K562 (cell line): ENCODE data around the gene ATG4D. TPM values are rescaled to one million over a fixed set of nuclear protein-coding genes. Genes with fewer than 3 reads are reported as not detected.

Experiments used
- ARID4B ChIP-seq: sonication (generic); formaldehyde crosslinking; IDR thresholded peaks from 2 replicates; pipeline ENCODE4 v1.8.0; 2022; ENCODE audit warnings: mild to moderate bottlenecking, missing genetic modification reagents
- FOXA1 ChIP-seq: fragments of 450-650 bp; IDR thresholded peaks from 2 replicates; pipeline ENCODE4 v1.6.1; 2016; ENCODE audit warnings: mild to moderate bottlenecking, borderline replicate concordance
- FOXK2 ChIP-seq, 2 experiments: fragments of 450-650 bp; IDR thresholded peaks in 1 of 2; conservative IDR thresholded peaks in 1 of 2; 2 replicates each; pipeline ENCODE4 v1.6.1; 2016; ENCODE audit warnings: low read depth in 2 of 2, mild to moderate bottlenecking in 1 of 2
- PURB ChIP-seq: sonication (generic); formaldehyde crosslinking; IDR thresholded peaks from 2 replicates; pipeline ENCODE4 v1.9.0; 2021; ENCODE audit warnings: low read depth, mild to moderate bottlenecking, missing genetic modification reagents
- SRSF3 ChIP-seq: fragments of 200-400 bp; formaldehyde crosslinking; IDR thresholded peaks from 2 replicates; pipeline ENCODE4 v1.6.1; 2016; ENCODE audit warnings: mild to moderate bottlenecking, low read length, moderate library complexity; ENCODE audit not compliant: insufficient read depth
- SUPT5H ChIP-seq: fragments of 450-650 bp; IDR thresholded peaks from 2 replicates; pipeline ENCODE4 v1.6.1; 2016
- USF2 ChIP-seq: sonication (generic); formaldehyde crosslinking; IDR thresholded peaks from 2 replicates; pipeline ENCODE4 v1.5.0; 2020; ENCODE audit warnings: missing genetic modification reagents
- ZNF212 ChIP-seq: fragments of 450-650 bp; formaldehyde crosslinking; IDR thresholded peaks from 2 replicates; pipeline ENCODE4 v1.4.0; 2020; ENCODE audit warnings: mild to moderate bottlenecking
- ZNF407 ChIP-seq: fragments of 450-650 bp; IDR thresholded peaks from 2 replicates; pipeline ENCODE4 v1.6.1; 2016; ENCODE audit warnings: low read depth
- ZNF589 ChIP-seq: fragments of 200-800 bp; sonication (Bioruptor generic); IDR thresholded peaks from 2 replicates; pipeline ENCODE4 v1.6.1; 2016; ENCODE audit warnings: low read depth, missing genetic modification characterization, missing compliant biosample characterization
- ZNF668 ChIP-seq: fragments of 250-450 bp; sonication (Bioruptor Pico); IDR thresholded peaks from 2 replicates; pipeline ENCODE4 v1.8.0; 2022; ENCODE audit warnings: mild to moderate bottlenecking, inconsistent platforms
- polyA plus RNA-seq, 8 experiments: library from polyadenylated mRNA; depleted of rRNA in 4 of 8; stranded (reverse) in 5 of 8; unstranded in 3 of 8; fragments of >200 nt; fragmentation: Nextera tagmentation in 2 of 8; fragmentation: Illumina TruSeq in 1 of 8; extraction: Ambion mirVana in 2 of 8; extraction: Trizol in 1 of 8; gene quantifications; 2 replicates each; pipeline versions ENCODE4 v1.2.1 to v1.2.3, GENCODE V29; 2011 to 2014; ENCODE audit warnings: inconsistent platforms in 1 of 8, missing spikeins in 1 of 8
- total RNA-seq, 7 experiments: library from RNA; depleted of rRNA in 6 of 7; stranded (reverse); fragments of >200 nt in 6 of 7; fragmentation: Illumina TruSeq in 2 of 7; extraction: Trizol in 2 of 7; gene quantifications; 2 replicates each; pipeline versions ENCODE4 v1.2.1 to v1.2.3, GENCODE V29; 2011 to 2021; ENCODE audit warnings: low replicate concordance in 1 of 7

Gene ATG4D
- total and polyA plus RNA-seq, 9 of the 15 experiments (the other 6 are each of a cell fraction or from before 2014, with no cell fraction given): 0.51 to 66.1 (median 22.9) TPM

GRCh38 chr19:10565028-10565566 is 21.4 kb downstream of the ATG4D start (continued):
- TF ChIP-seq ZNF407: no peak
- TF ChIP-seq USF2 (CRISPR knock-in tag): no peak
- no peak for TF ChIP-seq SUPT5H
- no peak for TF ChIP-seq ZNF589 (CRISPR knock-in tag)
- no peak for TF ChIP-seq SRSF3
- no peak for TF ChIP-seq FOXA1
- TF ChIP-seq ZNF212 (CRISPR knock-in tag): no peak
- TF ChIP-seq ZNF668: no peak
- TF ChIP-seq FOXK2 (conservative IDR thresholded peaks at IDR 0.05 in 1 of 2, IDR thresholded peaks at IDR 0.05 in 1 of 2; ENCODE audit: low read depth in 2 of 2): no peak
- no peak for TF ChIP-seq ARID4B
- no peak for TF ChIP-seq PURB (CRISPR knock-in tag)
